Stimulated activated CD8-positive, alpha-beta memory T cell treated with anti-CD3 and anti-CD28 coated beads, Interleukin-2, amount 100 ng/mL, for 1 hour (primary cell): ENCODE measurements around the gene NPEPPS.

Source experiments
- DNase-seq, 2 donors: peaks; one replicate each; pipeline ENCODE4 v3.0.0-alpha.2; 2020; ENCODE audit warnings: low read depth in 2 of 2

Gene NPEPPS

GRCh38 chr17:47665655-47666054 is 134.7 kb downstream of the NPEPPS start:
- DNase-seq = no peak

- no peak for DNase-seq
Observed at GRCh38 chr17:47669081-47669480, 138.2 kb downstream of the NPEPPS start.

- DNase-seq = no peak
Observed at GRCh38 chr17:47670064-47670463, 139.2 kb downstream of the NPEPPS start.
